Measurements from ENCODE around the gene FMNL3.
A peak's percentile ranks its signal among the peaks of the same experiment; 100 is the strongest.

- TF ChIP-seq FOXM1 (CRISPR knock-in tag; IDR thresholded peaks at IDR 0.05) = no peak
- no peak for TF ChIP-seq ZBTB37 (CRISPR knock-in tag; IDR thresholded peaks at IDR 0.05)
- TF ChIP-seq, protein P1, sequence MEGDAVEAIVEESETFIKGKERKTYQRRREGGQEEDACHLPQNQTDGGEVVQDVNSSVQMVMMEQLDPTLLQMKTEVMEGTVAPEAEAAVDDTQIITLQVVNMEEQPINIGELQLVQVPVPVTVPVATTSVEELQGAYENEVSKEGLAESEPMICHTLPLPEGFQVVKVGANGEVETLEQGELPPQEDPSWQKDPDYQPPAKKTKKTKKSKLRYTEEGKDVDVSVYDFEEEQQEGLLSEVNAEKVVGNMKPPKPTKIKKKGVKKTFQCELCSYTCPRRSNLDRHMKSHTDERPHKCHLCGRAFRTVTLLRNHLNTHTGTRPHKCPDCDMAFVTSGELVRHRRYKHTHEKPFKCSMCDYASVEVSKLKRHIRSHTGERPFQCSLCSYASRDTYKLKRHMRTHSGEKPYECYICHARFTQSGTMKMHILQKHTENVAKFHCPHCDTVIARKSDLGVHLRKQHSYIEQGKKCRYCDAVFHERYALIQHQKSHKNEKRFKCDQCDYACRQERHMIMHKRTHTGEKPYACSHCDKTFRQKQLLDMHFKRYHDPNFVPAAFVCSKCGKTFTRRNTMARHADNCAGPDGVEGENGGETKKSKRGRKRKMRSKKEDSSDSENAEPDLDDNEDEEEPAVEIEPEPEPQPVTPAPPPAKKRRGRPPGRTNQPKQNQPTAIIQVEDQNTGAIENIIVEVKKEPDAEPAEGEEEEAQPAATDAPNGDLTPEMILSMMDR (CRISPR knock-in tag; IDR thresholded peaks at IDR 0.05) = peak; percentile 94
- TF ChIP-seq PBX3 (CRISPR knock-in tag; IDR thresholded peaks at IDR 0.05; ENCODE audit: borderline replicate concordance) = peak; percentile 98; the same call in 1 of the 2 replicates
- TF ChIP-seq CEBPB (IDR thresholded peaks at IDR 0.05; ENCODE audit: borderline replicate concordance, low read depth, low read length) = no peak
- 0 out of 2 replicates have a peak, but pooled peaks have one; percentile 73 for TF ChIP-seq ZNF235 (CRISPR knock-in tag; IDR thresholded peaks at IDR 0.05; ENCODE audit: borderline replicate concordance)
These were observed at the start of gene FMNL3 for GRCh38 chr12:49707128-49707811.
